Hepatocyte (in vitro differentiated cells): ENCODE results near the gene SMNDC1.

Source experiments
- EZH2 ChIP-seq: fragments of 200-600 bp; sonication (generic); IDR thresholded peaks from 2 replicates; pipeline ENCODE4 v1.6.1; 2016; ENCODE audit warnings: antibody characterized with exemption, mild to moderate bottlenecking, borderline replicate concordance
- TF ChIP-seq, protein P1 (sequence below): fragments of 200-600 bp; sonication (generic); IDR thresholded peaks from 2 replicates; pipeline ENCODE4 v1.5.1; 2016; ENCODE audit warnings: antibody characterized with exemption, mild to moderate bottlenecking; ENCODE audit not compliant: poor library complexity

DNA sequence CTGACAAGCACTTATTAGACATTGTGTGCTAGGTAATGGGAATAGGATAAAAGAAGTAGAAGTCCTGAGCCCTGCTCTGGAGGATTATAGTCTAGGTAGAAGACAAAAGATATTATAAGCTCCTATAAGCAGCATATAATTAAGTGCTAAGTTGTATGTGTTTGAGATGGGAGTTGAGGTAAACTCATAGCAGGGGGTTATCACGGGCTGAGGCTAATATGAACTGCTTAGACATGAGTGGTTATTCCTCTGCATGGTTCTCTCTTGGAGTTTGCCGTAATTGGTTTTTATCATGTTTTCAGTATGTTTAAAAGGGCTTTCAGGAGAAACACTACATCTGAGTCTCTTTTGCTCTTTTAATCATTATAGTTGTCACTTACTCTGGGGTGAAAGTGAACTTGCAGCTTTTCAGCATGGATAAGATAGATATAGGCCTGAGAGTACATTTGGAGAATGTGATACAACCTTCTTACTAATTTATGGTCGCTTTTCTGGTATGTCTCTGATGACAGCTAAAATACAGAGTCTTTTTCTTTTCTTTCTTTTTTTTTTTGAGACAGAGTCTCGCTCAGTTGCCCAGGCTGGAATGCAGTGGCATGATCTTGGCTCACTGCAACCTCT is 39.0 kb downstream of the SMNDC1 start:
- TF ChIP-seq EZH2 = no peak
- TF ChIP-seq, protein P1, sequence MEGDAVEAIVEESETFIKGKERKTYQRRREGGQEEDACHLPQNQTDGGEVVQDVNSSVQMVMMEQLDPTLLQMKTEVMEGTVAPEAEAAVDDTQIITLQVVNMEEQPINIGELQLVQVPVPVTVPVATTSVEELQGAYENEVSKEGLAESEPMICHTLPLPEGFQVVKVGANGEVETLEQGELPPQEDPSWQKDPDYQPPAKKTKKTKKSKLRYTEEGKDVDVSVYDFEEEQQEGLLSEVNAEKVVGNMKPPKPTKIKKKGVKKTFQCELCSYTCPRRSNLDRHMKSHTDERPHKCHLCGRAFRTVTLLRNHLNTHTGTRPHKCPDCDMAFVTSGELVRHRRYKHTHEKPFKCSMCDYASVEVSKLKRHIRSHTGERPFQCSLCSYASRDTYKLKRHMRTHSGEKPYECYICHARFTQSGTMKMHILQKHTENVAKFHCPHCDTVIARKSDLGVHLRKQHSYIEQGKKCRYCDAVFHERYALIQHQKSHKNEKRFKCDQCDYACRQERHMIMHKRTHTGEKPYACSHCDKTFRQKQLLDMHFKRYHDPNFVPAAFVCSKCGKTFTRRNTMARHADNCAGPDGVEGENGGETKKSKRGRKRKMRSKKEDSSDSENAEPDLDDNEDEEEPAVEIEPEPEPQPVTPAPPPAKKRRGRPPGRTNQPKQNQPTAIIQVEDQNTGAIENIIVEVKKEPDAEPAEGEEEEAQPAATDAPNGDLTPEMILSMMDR = no peak
